Loucy (cell line): ENCODE data around the gene PCCA.

Source experiments
- H2AFZ ChIP-seq: fragments of 200-600 bp; sonication (generic); 2 replicates; pipeline ENCODE4 v1.6.0; 2016; ENCODE audit warnings: antibody characterized with exemption, mild to moderate bottlenecking, low read length, moderate library complexity
- H3F3A ChIP-seq: fragments of 200-600 bp; 2 replicates; pipeline ENCODE4 v1.6.0; 2016; ENCODE audit warnings: antibody characterized with exemption, low read depth, mild to moderate bottlenecking
- H3K27me3 ChIP-seq: fragments of 200-600 bp; sonication (generic); 2 replicates; pipeline ENCODE4 v1.6.1; 2014; ENCODE audit warnings: low read length, mild to moderate bottlenecking; ENCODE audit not compliant: insufficient read depth, poor library complexity, severe bottlenecking
- H3K36me3 ChIP-seq: fragments of 200-600 bp; sonication (generic); 2 replicates; pipeline ENCODE4 v1.6.1; 2016; ENCODE audit warnings: low read length; ENCODE audit not compliant: insufficient read depth
- H3K4me1 ChIP-seq: fragments of 200-600 bp; sonication (generic); 2 replicates; pipeline ENCODE4 v1.5.1; 2014; ENCODE audit warnings: low read length, mild to moderate bottlenecking; ENCODE audit not compliant: insufficient read depth, poor library complexity, severe bottlenecking
- H3K4me2 ChIP-seq: fragments of 200-600 bp; sonication (generic); 2 replicates; pipeline ENCODE4 v1.6.0; 2014; ENCODE audit warnings: antibody characterized with exemption, low read length, low read depth, mild to moderate bottlenecking; ENCODE audit not compliant: poor library complexity, severe bottlenecking
- H3K4me3 ChIP-seq: fragments of 200-600 bp; sonication (generic); 2 replicates; pipeline ENCODE4 v1.5.1; 2014; ENCODE audit warnings: low read length, mild to moderate bottlenecking, mixed read lengths; ENCODE audit not compliant: poor library complexity, severe bottlenecking
- H3K79me2 ChIP-seq: fragments of 200-600 bp; sonication (generic); 2 replicates; pipeline ENCODE4 v1.6.1; 2014; ENCODE audit warnings: low read length; ENCODE audit not compliant: insufficient read depth
- H3K9ac ChIP-seq: fragments of 200-600 bp; sonication (generic); 2 replicates; pipeline ENCODE4 v1.6.0; 2014; ENCODE audit warnings: mild to moderate bottlenecking, low read depth, low read length, moderate library complexity; ENCODE audit not compliant: poor library complexity, severe bottlenecking
- H3K9me2 ChIP-seq: fragments of 200-600 bp; sonication (generic); replicated peaks from 2 replicates; pipeline ENCODE4 v1.6.1; 2016; ENCODE audit warnings: low read depth, low read length, mixed read lengths
- H3K9me3 ChIP-seq: fragments of 200-600 bp; sonication (generic); 2 replicates; pipeline ENCODE4 v1.6.1; 2014; ENCODE audit warnings: mild to moderate bottlenecking, antibody characterized with exemption, low read length, low read depth; ENCODE audit not compliant: insufficient read depth
- H4K20me1 ChIP-seq: fragments of 200-600 bp; sonication (generic); 2 replicates; pipeline ENCODE4 v1.6.0; 2014; ENCODE audit warnings: antibody characterized with exemption, low read length, mild to moderate bottlenecking; ENCODE audit not compliant: insufficient read depth, poor library complexity, severe bottlenecking
- CTCF ChIP-seq: fragments of 200-600 bp; sonication (generic); conservative IDR thresholded peaks from 2 replicates; pipeline ENCODE4 v1.5.1; 2014; ENCODE audit warnings: mild to moderate bottlenecking, antibody characterized with exemption, low read length
- EZH2phosphoT487 ChIP-seq: fragments of 200-600 bp; IDR thresholded peaks from 2 replicates; pipeline ENCODE4 v1.6.1; 2018; ENCODE audit warnings: antibody characterized with exemption, mild to moderate bottlenecking, moderate library complexity, borderline replicate concordance

PCCA gene

GRCh38 chr13:100340865-100341264, 252.0 kb downstream of the PCCA start:
- peak overlapping the region; percentile 70 for H3K4me2 ChIP-seq
- H2AFZ ChIP-seq = no peak overlapping the region
- no peaks in the 10 kb centered on the region for H3F3A ChIP-seq
- peaks cover 15% of the 10 kb centered on the region for H3K4me1 ChIP-seq
- H3K9ac ChIP-seq = no peak overlapping the region
- no peaks in the 10 kb centered on the region for H3K27me3 ChIP-seq
- TF ChIP-seq CTCF (no peak), EZH2phosphoT487 (no peak)
- no peaks in the 10 kb centered on the region for H3K9me2 ChIP-seq
- 0 out of 2 replicates have a peak, but pooled peaks cover 1% of the 10 kb centered on the region for H3K9me3 ChIP-seq
- H4K20me1 ChIP-seq = no peaks in the 10 kb centered on the region
- peak overlapping the region; percentile 41 for H3K4me3 ChIP-seq
- no peaks in the 10 kb centered on the region for H3K79me2 ChIP-seq
- no peaks in the 10 kb centered on the region for H3K36me3 ChIP-seq

- H3K4me2 ChIP-seq = peak overlapping the region; percentile 70
- H3K27me3 ChIP-seq = no peaks in the 10 kb centered on the region
- no peak overlapping the region for H3K9ac ChIP-seq
- no peaks in the 10 kb centered on the region for H4K20me1 ChIP-seq
- no peaks in the 10 kb centered on the region for H3K79me2 ChIP-seq
- peaks cover 15% of the 10 kb centered on the region for H3K4me1 ChIP-seq
- H3K9me3 ChIP-seq = 0 out of 2 replicates have a peak, but pooled peaks cover 5% of the 10 kb centered on the region
- no peak overlapping the region for H2AFZ ChIP-seq
- H3F3A ChIP-seq = no peaks in the 10 kb centered on the region
- H3K9me2 ChIP-seq = no peaks in the 10 kb centered on the region
- H3K4me3 ChIP-seq = peak overlapping the region; percentile 41
- TF ChIP-seq EZH2phosphoT487 (no peak), CTCF (no peak)
- H3K36me3 ChIP-seq = no peaks in the 10 kb centered on the region
Observed at GRCh38 chr13:100341327-100341726, 252.4 kb downstream of the PCCA start.

- H3K9me2 ChIP-seq = no peaks in the 10 kb centered on the region
- no peaks in the 10 kb centered on the region for H3F3A ChIP-seq
- H3K4me3 ChIP-seq = no peak overlapping the region
- no peak overlapping the region for H2AFZ ChIP-seq
- H3K27me3 ChIP-seq = no peaks in the 10 kb centered on the region
- H3K4me1 ChIP-seq = peaks cover 15% of the 10 kb centered on the region
- H3K9ac ChIP-seq = no peak overlapping the region
- no peaks in the 10 kb centered on the region for H3K79me2 ChIP-seq
- no peaks in the 10 kb centered on the region for H3K36me3 ChIP-seq
- H3K9me3 ChIP-seq = 0 out of 2 replicates have a peak, but pooled peaks cover 5% of the 10 kb centered on the region
- no peak for TF ChIP-seq CTCF
- no peak for TF ChIP-seq EZH2phosphoT487
- H3K4me2 ChIP-seq = no peak overlapping the region
- H4K20me1 ChIP-seq = no peaks in the 10 kb centered on the region
Observed at GRCh38 chr13:100344544-100344943, 255.7 kb downstream of the PCCA start.
